GM12874 (cell line): ENCODE measurements around the gene NCAN.

Source experiments
- CTCF ChIP-seq: IDR thresholded peaks from 2 replicates; pipeline ENCODE4 v1.5.1; 2011; ENCODE audit warnings: low read depth, mild to moderate bottlenecking, control low read depth, low read length, moderate library complexity; ENCODE audit not compliant: insufficient read depth

Gene NCAN

GRCh38 chr19:19269952-19270694, 58.4 kb downstream of the NCAN start:
- TF ChIP-seq CTCF, result no peak

- no peak for TF ChIP-seq CTCF
Observed at GRCh38 chr19:19270749-19271571, 59.2 kb downstream of the NCAN start.

GRCh38 chr19:19271828-19272599, 60.3 kb downstream of the NCAN start:
- no peak for TF ChIP-seq CTCF

- TF ChIP-seq CTCF, result no peak
Observed at GRCh38 chr19:19274146-19274545, 62.4 kb downstream of the NCAN start.

- TF ChIP-seq CTCF, result no peak
Observed at GRCh38 chr19:19274716-19275565, 63.2 kb downstream of the NCAN start.

GRCh38 chr19:19276386-19276785, 64.6 kb downstream of the NCAN start:
- no peak for TF ChIP-seq CTCF
